ENCODE results near the gene TUFT1. TPM values are rescaled to one million over a fixed set of nuclear protein-coding genes. Genes with fewer than 3 reads are reported as not detected.

TUFT1 gene
- total and polyA plus RNA-seq, 10 of the 15 experiments (the other 5 are each of a cell fraction or from before 2014, with no cell fraction given): 0.08 to 4.3 (median 3.2) TPM

DNA sequence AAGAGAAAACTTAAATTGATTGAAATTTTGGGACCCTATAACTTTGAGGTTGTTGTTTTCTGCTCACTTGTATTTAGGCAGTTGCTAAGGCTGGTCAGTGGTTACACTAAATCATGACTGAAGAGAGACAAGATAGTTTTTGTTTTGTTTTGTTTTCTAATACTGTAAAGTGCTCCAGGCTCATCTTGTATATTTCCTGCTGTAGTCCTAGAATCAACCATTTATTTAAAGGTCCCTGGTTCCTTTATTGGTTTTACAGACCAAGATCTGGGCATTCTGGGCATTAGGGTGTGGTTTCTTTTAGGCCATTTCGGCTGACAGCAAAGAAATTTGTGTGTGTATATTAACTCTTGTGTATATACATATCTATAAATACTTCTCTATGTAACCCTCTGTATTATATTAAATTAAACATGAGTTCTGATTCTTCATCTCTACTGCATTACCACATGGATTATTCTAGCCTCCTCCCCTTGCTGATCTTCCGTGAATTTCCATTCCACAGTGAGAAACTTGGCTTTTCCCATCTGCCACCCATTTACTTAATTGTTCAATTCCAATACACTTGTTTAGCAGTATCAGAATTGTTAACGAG, 86.7 kb downstream of the TUFT1 start:
- Histone ChIP-seq H3K27me3 (replicated peaks in 1 of 2; ENCODE audit: control insufficient read depth in 2 of 2, insufficient read depth in 2 of 2, low read length in 1 of 2) (no peaks in the 10 kb centered on the region), H4K20me1 (ENCODE audit: control insufficient read depth, insufficient read depth) (no peaks in the 10 kb centered on the region), H3K4me2 (ENCODE audit: control insufficient read depth, insufficient read depth) (no peak overlapping the region), H3K9me3 (replicated peaks; ENCODE audit: control insufficient read depth, insufficient read depth, low read length) (no peaks in the 10 kb centered on the region), H3K36me3 (ENCODE audit: control insufficient read depth in 2 of 2, insufficient read depth in 2 of 2, low read length in 1 of 2) (no peaks in the 10 kb centered on the region), H3K4me1 (ENCODE audit: control insufficient read depth, insufficient read depth, low read length) (no peaks in the 10 kb centered on the region), H3K27ac (ENCODE audit: control insufficient read depth, insufficient read depth) (no peak overlapping the region), H2AFZ (ENCODE audit: control insufficient read depth, low read depth, low read length) (no peak overlapping the region), H3K9ac (ENCODE audit: control insufficient read depth, insufficient read depth, low read length) (no peak overlapping the region), H3K4me3 (no peak overlapping the region), H3K79me2 (ENCODE audit: control insufficient read depth, insufficient read depth, low read length) (peaks cover under 1% of the 10 kb centered on the region)
- ATAC-seq: no peak
- no TSS peak for BruUV-seq (replicated peaks)
- ChIA-PET SMC1A (ENCODE audit: uncharacterized antibody, unreplicated experiment) (no interaction called here), POLR2A (no interaction called here), RAD21 (ENCODE audit: unreplicated experiment) (no interaction called here), CTCF (no interaction called here)
- intact Hi-C loops (cut with micrococcal nuclease; ENCODE audit: unreplicated experiment) (no loop called here), in situ Hi-C loops (cut with MboI) (no loop called here)
- no peak for FAIRE-seq
- DNase-seq (ENCODE audit: low read depth, low spot score): no peak
- 84% methylated on average over 3 of the region's 3 CpGs for WGBS (ENCODE audit: insufficient coverage, insufficient replicate concordance, low lambda C conversion rate, missing lambda C conversion rate)
- TF ChIP-seq POLR2AphosphoS5 (IDR thresholded peaks at IDR 0.05; ENCODE audit: low read length) (no peak), ZZZ3 (IDR thresholded peaks at IDR 0.05; ENCODE audit: control insufficient read depth, insufficient read length, low read depth) (no peak), KLF5 (IDR thresholded peaks at IDR 0.05; ENCODE audit: partially characterized antibody) (no peak), TARDBP (IDR thresholded peaks at IDR 0.05; ENCODE audit: borderline replicate concordance) (no peak), ZNF217 (IDR thresholded peaks at IDR 0.05) (no peak), MYB (IDR thresholded peaks at IDR 0.05; ENCODE audit: borderline replicate concordance, low read depth, low read length) (no peak), ZNF384 (IDR thresholded peaks at IDR 0.05; ENCODE audit: borderline replicate concordance, low read depth, low read length) (no peak), RBBP5 (conservative IDR thresholded peaks at IDR 0.05) (no peak), MTA3 (IDR thresholded peaks at IDR 0.05; ENCODE audit: borderline replicate concordance, low read length) (no peak), NFYB (IDR thresholded peaks at IDR 0.05; ENCODE audit: insufficient read depth, low read depth, low read length) (no peak), FOXK2 (IDR thresholded peaks at IDR 0.05) (no peak), POLR2A (IDR thresholded peaks at IDR 0.05; ENCODE audit: low read depth, low read length) (no peak), CHD1 (IDR thresholded peaks at IDR 0.05; ENCODE audit: low read depth, low read length) (no peak), BCL11A (IDR thresholded peaks at IDR 0.05; ENCODE audit: low read depth, low read length) (no peak)
- TF ChIP-seq, protein P1, sequence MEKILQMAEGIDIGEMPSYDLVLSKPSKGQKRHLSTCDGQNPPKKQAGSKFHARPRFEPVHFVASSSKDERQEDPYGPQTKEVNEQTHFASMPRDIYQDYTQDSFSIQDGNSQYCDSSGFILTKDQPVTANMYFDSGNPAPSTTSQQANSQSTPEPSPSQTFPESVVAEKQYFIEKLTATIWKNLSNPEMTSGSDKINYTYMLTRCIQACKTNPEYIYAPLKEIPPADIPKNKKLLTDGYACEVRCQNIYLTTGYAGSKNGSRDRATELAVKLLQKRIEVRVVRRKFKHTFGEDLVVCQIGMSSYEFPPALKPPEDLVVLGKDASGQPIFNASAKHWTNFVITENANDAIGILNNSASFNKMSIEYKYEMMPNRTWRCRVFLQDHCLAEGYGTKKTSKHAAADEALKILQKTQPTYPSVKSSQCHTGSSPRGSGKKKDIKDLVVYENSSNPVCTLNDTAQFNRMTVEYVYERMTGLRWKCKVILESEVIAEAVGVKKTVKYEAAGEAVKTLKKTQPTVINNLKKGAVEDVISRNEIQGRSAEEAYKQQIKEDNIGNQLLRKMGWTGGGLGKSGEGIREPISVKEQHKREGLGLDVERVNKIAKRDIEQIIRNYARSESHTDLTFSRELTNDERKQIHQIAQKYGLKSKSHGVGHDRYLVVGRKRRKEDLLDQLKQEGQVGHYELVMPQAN (conservative IDR thresholded peaks at IDR 0.05): no peak
- TF ChIP-seq, protein P2, sequence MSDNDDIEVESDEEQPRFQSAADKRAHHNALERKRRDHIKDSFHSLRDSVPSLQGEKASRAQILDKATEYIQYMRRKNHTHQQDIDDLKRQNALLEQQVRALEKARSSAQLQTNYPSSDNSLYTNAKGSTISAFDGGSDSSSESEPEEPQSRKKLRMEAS (IDR thresholded peaks at IDR 0.05; ENCODE audit: low read depth, low read length): no peak
- TF ChIP-seq, protein P3, sequence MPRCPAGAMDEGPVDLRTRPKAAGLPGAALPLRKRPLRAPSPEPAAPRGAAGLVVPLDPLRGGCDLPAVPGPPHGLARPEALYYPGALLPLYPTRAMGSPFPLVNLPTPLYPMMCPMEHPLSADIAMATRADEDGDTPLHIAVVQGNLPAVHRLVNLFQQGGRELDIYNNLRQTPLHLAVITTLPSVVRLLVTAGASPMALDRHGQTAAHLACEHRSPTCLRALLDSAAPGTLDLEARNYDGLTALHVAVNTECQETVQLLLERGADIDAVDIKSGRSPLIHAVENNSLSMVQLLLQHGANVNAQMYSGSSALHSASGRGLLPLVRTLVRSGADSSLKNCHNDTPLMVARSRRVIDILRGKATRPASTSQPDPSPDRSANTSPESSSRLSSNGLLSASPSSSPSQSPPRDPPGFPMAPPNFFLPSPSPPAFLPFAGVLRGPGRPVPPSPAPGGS (IDR thresholded peaks at IDR 0.05; ENCODE audit: borderline replicate concordance, insufficient read depth, low read depth, low read length, poor library complexity, severe bottlenecking): no peak
- TF ChIP-seq, protein P4, sequence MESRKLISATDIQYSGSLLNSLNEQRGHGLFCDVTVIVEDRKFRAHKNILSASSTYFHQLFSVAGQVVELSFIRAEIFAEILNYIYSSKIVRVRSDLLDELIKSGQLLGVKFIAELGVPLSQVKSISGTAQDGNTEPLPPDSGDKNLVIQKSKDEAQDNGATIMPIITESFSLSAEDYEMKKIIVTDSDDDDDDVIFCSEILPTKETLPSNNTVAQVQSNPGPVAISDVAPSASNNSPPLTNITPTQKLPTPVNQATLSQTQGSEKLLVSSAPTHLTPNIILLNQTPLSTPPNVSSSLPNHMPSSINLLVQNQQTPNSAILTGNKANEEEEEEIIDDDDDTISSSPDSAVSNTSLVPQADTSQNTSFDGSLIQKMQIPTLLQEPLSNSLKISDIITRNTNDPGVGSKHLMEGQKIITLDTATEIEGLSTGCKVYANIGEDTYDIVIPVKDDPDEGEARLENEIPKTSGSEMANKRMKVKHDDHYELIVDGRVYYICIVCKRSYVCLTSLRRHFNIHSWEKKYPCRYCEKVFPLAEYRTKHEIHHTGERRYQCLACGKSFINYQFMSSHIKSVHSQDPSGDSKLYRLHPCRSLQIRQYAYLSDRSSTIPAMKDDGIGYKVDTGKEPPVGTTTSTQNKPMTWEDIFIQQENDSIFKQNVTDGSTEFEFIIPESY (IDR thresholded peaks at IDR 0.05): no peak
- TF ChIP-seq, protein P5, sequence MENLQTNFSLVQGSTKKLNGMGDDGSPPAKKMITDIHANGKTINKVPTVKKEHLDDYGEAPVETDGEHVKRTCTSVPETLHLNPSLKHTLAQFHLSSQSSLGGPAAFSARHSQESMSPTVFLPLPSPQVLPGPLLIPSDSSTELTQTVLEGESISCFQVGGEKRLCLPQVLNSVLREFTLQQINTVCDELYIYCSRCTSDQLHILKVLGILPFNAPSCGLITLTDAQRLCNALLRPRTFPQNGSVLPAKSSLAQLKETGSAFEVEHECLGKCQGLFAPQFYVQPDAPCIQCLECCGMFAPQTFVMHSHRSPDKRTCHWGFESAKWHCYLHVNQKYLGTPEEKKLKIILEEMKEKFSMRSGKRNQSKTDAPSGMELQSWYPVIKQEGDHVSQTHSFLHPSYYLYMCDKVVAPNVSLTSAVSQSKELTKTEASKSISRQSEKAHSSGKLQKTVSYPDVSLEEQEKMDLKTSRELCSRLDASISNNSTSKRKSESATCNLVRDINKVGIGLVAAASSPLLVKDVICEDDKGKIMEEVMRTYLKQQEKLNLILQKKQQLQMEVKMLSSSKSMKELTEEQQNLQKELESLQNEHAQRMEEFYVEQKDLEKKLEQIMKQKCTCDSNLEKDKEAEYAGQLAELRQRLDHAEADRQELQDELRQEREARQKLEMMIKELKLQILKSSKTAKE (IDR thresholded peaks at IDR 0.05; ENCODE audit: low read depth, poor library complexity, severe bottlenecking): no peak

Data from GM12878 (cell line).